IMR-90 (cell line): ENCODE measurements around the gene SKIC8. TPM values are rescaled to one million over a fixed set of nuclear protein-coding genes. Genes with fewer than 3 reads are reported as not detected.

Experiments used
- ATAC-seq: fragments of 200-7000 bp; cut with Tn5 transposase; 2 replicates; pipeline ENCODE4 v1.9.1; 2020; ENCODE audit warnings: low read depth, mild to moderate bottlenecking, moderate library complexity
- BruUV-seq: library from RNA; stranded (reverse); fragments of 400-500 nt; replicated peaks from 2 replicates; lab custom pipeline; 2021; lab: Mats Ljungman, UMichigan
- CTCF ChIA-PET: fragments of 300-600 bp; formaldehyde crosslinking; extraction: SDS; loops from one replicate; lab custom pipeline; 2021; ENCODE audit warnings: antibody characterized with exemption; lab: Yijun Ruan, JAX
- POLR2A ChIA-PET: fragments of 300-600 bp; sonication (Branson Sonifier 250); formaldehyde crosslinking; loops from one replicate; lab custom pipeline; 2022; ENCODE audit warnings: antibody characterized with exemption; ENCODE audit not compliant: unreplicated experiment; lab: Charles Lee
- DNase-seq: peaks from one replicate; pipeline ENCODE4 v3.0.0; 2013
- H2AFZ ChIP-seq: replicated peaks from 2 replicates; pipeline ENCODE3; 2013; ENCODE audit warnings: low read length, mild to moderate bottlenecking; ENCODE audit not compliant: poor library complexity
- H2AK5ac ChIP-seq: 2 replicates; pipeline ENCODE4 v1.6.1; 2013; ENCODE audit warnings: low read depth, low read length, inconsistent platforms
- H2AK9ac ChIP-seq: replicated peaks from 2 replicates; pipeline ENCODE3; 2013; ENCODE audit warnings: mild to moderate bottlenecking, low read depth, low read length, moderate library complexity; ENCODE audit not compliant: poor library complexity
- H2BK120ac ChIP-seq: 2 replicates; pipeline ENCODE4 v1.6.1; 2013; ENCODE audit warnings: low read depth, low read length, inconsistent platforms
- H2BK15ac ChIP-seq: 3 replicates; pipeline ENCODE4 v1.6.1; 2013; ENCODE audit warnings: low read depth, low read length, inconsistent platforms
- H2BK20ac ChIP-seq: 2 replicates; pipeline ENCODE4 v1.6.1; 2013; ENCODE audit warnings: low read depth, mild to moderate bottlenecking, inconsistent platforms, low read length, moderate library complexity
- H2BK5ac ChIP-seq: 2 replicates; pipeline ENCODE4 v1.6.1; 2013; ENCODE audit warnings: mild to moderate bottlenecking, low read depth, low read length, inconsistent platforms; ENCODE audit not compliant: poor library complexity, severe bottlenecking
- H3K14ac ChIP-seq: replicated peaks from 2 replicates; pipeline ENCODE4 v1.6.1; 2013; ENCODE audit warnings: low read depth, low read length, inconsistent platforms
- H3K18ac ChIP-seq: 2 replicates; pipeline ENCODE4 v1.6.1; 2013; ENCODE audit warnings: low read depth, low read length, control low read depth
- H3K23ac ChIP-seq: 2 replicates; pipeline ENCODE4 v1.6.1; 2013; ENCODE audit warnings: low read depth, low read length, inconsistent platforms
- H3K27ac ChIP-seq: 2 replicates; pipeline ENCODE4 v1.5.1; 2013; ENCODE audit warnings: mild to moderate bottlenecking, control low read depth, low read length; ENCODE audit not compliant: insufficient read depth
- H3K27me3 ChIP-seq: 2 replicates; pipeline ENCODE4 v1.6.1; 2013; ENCODE audit warnings: low read length; ENCODE audit not compliant: control insufficient read depth, insufficient read depth
- H3K36me3 ChIP-seq: 2 replicates; pipeline ENCODE4 v1.6.1; 2013; ENCODE audit warnings: low read length, mixed read lengths; ENCODE audit not compliant: control insufficient read depth, insufficient read depth
- H3K4ac ChIP-seq: 2 replicates; pipeline ENCODE4 v1.6.1; 2013; ENCODE audit warnings: low read depth, low read length, inconsistent platforms
- H3K4me1 ChIP-seq: 2 replicates; pipeline ENCODE4 v1.6.1; 2013; ENCODE audit warnings: low read length, mixed read lengths; ENCODE audit not compliant: control insufficient read depth, insufficient read depth
- H3K4me2 ChIP-seq: 2 replicates; pipeline ENCODE4 v1.6.1; 2013; ENCODE audit warnings: low read depth, mild to moderate bottlenecking, control low read depth, low read length, moderate library complexity
- H3K4me3 ChIP-seq: 2 replicates; pipeline ENCODE4 v1.5.1; 2013; ENCODE audit warnings: low read depth, mild to moderate bottlenecking, control low read depth, low read length, moderate library complexity; ENCODE audit not compliant: insufficient read depth
- H3K56ac ChIP-seq: 2 replicates; pipeline ENCODE4 v1.6.1; 2013; ENCODE audit warnings: low read length, inconsistent platforms; ENCODE audit not compliant: insufficient read depth; ENCODE audit errors: extremely low read depth
- H3K79me1 ChIP-seq, 2 experiments: 2 replicates each; pipeline ENCODE4 v1.6.1; 2013; ENCODE audit warnings: low read length in 2 of 2, inconsistent platforms in 1 of 2, low read depth in 1 of 2
- H3K9ac ChIP-seq: 2 replicates; pipeline ENCODE4 v1.6.1; 2013; ENCODE audit warnings: low read depth, low read length, control low read depth
- H3K9me1 ChIP-seq: 2 replicates; pipeline ENCODE4 v1.6.1; 2013; ENCODE audit warnings: low read length, inconsistent platforms; ENCODE audit not compliant: insufficient read depth
- H3K9me3 ChIP-seq: 2 replicates; pipeline ENCODE4 v1.6.1; 2013; ENCODE audit warnings: low read length; ENCODE audit not compliant: control insufficient read depth, insufficient read depth
- H4K20me1 ChIP-seq: 2 replicates; pipeline ENCODE4 v1.6.1; 2013; ENCODE audit warnings: low read length, inconsistent platforms; ENCODE audit not compliant: insufficient read depth
- H4K5ac ChIP-seq: 2 replicates; pipeline ENCODE4 v1.6.1; 2013; ENCODE audit warnings: mild to moderate bottlenecking, low read depth, low read length, control low read depth
- H4K8ac ChIP-seq, 2 experiments: 2 replicates each; pipeline ENCODE4 v1.6.1; 2013; ENCODE audit warnings: low read depth in 2 of 2, low read length in 2 of 2, control low read depth in 1 of 2, inconsistent platforms in 1 of 2
- H4K91ac ChIP-seq: 2 replicates; pipeline ENCODE4 v1.6.1; 2013; ENCODE audit warnings: low read depth, low read length, inconsistent platforms; ENCODE audit not compliant: insufficient read depth
- BHLHE40 ChIP-seq: fragments of 150-350 bp; IDR thresholded peaks from 2 replicates; pipeline ENCODE4 v1.6.1; 2016; ENCODE audit warnings: mild to moderate bottlenecking, low read depth, low read length
- CEBPB ChIP-seq: IDR thresholded peaks from 2 replicates; pipeline ENCODE4 v1.6.1; 2012; ENCODE audit warnings: low read depth, low read length, improper control_type of control experiment
- CHD1 ChIP-seq: IDR thresholded peaks from 2 replicates; pipeline ENCODE4 v1.6.1; 2012; ENCODE audit warnings: low read depth, low read length, improper control_type of control experiment
- FOS ChIP-seq: fragments of 150-350 bp; IDR thresholded peaks from 2 replicates; pipeline ENCODE4 v1.6.1; 2016; ENCODE audit warnings: low read depth, low read length
- MAFK ChIP-seq: IDR thresholded peaks from 2 replicates; pipeline ENCODE4 v1.6.1; 2012; ENCODE audit warnings: low read depth, low read length, improper control_type of control experiment
- MXI1 ChIP-seq: IDR thresholded peaks from 2 replicates; pipeline ENCODE4 v1.6.1; 2012; ENCODE audit warnings: low read depth, mild to moderate bottlenecking, low read length, moderate library complexity, borderline replicate concordance
- NFE2L2 ChIP-seq: fragments of 150-350 bp; IDR thresholded peaks from 2 replicates; pipeline ENCODE4 v1.6.1; 2016; ENCODE audit warnings: low read depth, mild to moderate bottlenecking, low read length
- POLR2A ChIP-seq: IDR thresholded peaks from 2 replicates; pipeline ENCODE4 v1.6.1; 2012; ENCODE audit warnings: mild to moderate bottlenecking, low read depth, low read length
- RAD21 ChIP-seq: IDR thresholded peaks from 2 replicates; pipeline ENCODE4 v1.6.1; 2012; ENCODE audit warnings: low read length, improper control_type of control experiment
- SMC3 ChIP-seq: fragments of 150-350 bp; IDR thresholded peaks from 2 replicates; pipeline ENCODE4 v1.6.1; 2016; ENCODE audit warnings: low read depth, mild to moderate bottlenecking, antibody characterized with exemption, low read length, moderate library complexity
- WGBS, 2 experiments: methylation state at CpG; one replicate each; pipeline versions ENCODE4 v1.1.5 to v1.1.7; 2013; ENCODE audit warnings: missing lambda C conversion rate in 2 of 2; ENCODE audit not compliant: insufficient read length in 1 of 2; ENCODE audit errors: extremely low coverage in 2 of 2; 5-methylcytosine and 5-hydroxymethylcytosine counted together
- dilution Hi-C: fragments of 300-500 bp; cut with HindIII; formaldehyde crosslinking; loops from one replicate; pipeline ENCODE4 v1.14.3; 2018; ENCODE audit warnings: low sequenced_read_pairs; ENCODE audit not compliant: unreplicated experiment
- in situ Hi-C: fragments of 300-500 bp; cut with MboI; formaldehyde crosslinking; loops from 3 replicates; pipeline ENCODE4 v1.14.3; 2019; ENCODE audit warnings: low sequenced_read_pairs, inconsistent platforms, mixed read lengths
- intact Hi-C: fragments of 100-400 bp; cut with micrococcal nuclease; formaldehyde crosslinking; loops from 2 replicates; pipeline ENCODE4 v1.10.0; 2022
- polyA plus RNA-seq, 3 experiments: library from polyadenylated mRNA; depleted of rRNA; stranded (reverse); fragments of >200 nt; gene quantifications; 2 replicates each; pipeline ENCODE4 v1.2.3, GENCODE V29; 2012; ENCODE audit warnings: low replicate concordance in 1 of 3
- total RNA-seq: library from RNA; depleted of rRNA; stranded (reverse); fragments of >200 nt; gene quantifications from 2 replicates; pipeline ENCODE4 v1.2.3, GENCODE V29; 2012
- TF ChIP-seq, protein P1 (sequence below): fragments of 150-350 bp; IDR thresholded peaks from 2 replicates; pipeline ENCODE4 v1.6.1; 2016; ENCODE audit warnings: low read depth, mild to moderate bottlenecking, low read length, moderate library complexity, borderline replicate concordance
- TF ChIP-seq, protein P2 (sequence below): conservative IDR thresholded peaks from 2 replicates; pipeline ENCODE4 v1.5.1; 2012; ENCODE audit warnings: mild to moderate bottlenecking, low read depth, low read length, improper control_type of control experiment
- TF ChIP-seq, protein P3 (sequence below): fragments of 150-350 bp; IDR thresholded peaks from 2 replicates; pipeline ENCODE4 v1.6.1; 2017; ENCODE audit warnings: mild to moderate bottlenecking, antibody characterized with exemption, low read length, low read depth

SKIC8 gene
- total and polyA plus RNA-seq, 2 of the 4 experiments (the other 2 are of a cell fraction), result 72.2 to 124 TPM

DNA sequence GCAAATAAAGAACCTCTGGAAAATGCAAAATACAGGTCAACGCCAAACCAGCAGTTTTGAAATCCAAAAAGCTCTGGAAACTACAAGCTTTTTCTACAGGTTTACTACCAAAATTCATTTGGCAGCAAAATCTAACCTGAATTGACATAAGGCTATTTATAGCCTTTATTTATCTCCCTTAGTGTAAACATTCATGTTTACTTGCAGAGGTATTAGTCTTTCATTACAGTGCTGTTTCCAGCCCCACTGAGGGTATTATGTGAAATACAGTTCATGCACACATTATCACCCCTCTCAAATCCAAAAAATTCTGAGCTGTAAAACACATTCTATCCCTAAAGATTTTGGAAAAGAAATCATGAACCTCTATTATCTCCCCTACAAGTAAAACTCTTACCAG lies 7.2 kb downstream of the SKIC8 start:
- H2BK120ac ChIP-seq, result no peak overlapping the region
- no peaks in the 10 kb centered on the region for H3K9me3 ChIP-seq
- no peak overlapping the region for H3K4me3 ChIP-seq
- H2AFZ ChIP-seq, result no peak overlapping the region
- H2BK20ac ChIP-seq, result no peak overlapping the region
- peaks cover 34% of the 10 kb centered on the region for H3K36me3 ChIP-seq
- H3K9ac ChIP-seq, result no peak overlapping the region
- no CpG with 5 or more reads among the region's 1 CpG for WGBS, 2 experiments
- peaks cover 12 to 43% of the 10 kb centered on the region in 2 experiments for H3K79me1 ChIP-seq
- no peak overlapping the region for H2AK9ac ChIP-seq
- dilution Hi-C loops, result no loop called here
- no peak overlapping the region for H3K18ac ChIP-seq
- intact Hi-C loops, result no loop called here
- no peak overlapping the region for H4K91ac ChIP-seq
- H2AK5ac ChIP-seq, result no peak overlapping the region
- H3K9me1 ChIP-seq, result peaks cover 10% of the 10 kb centered on the region
- no peaks in the 10 kb centered on the region for H3K4me1 ChIP-seq
- H3K4ac ChIP-seq, result no peak overlapping the region
- no TSS peak for BruUV-seq
- no peak overlapping the region for H3K14ac ChIP-seq
- no peak overlapping the region for H4K5ac ChIP-seq
- H3K27me3 ChIP-seq, result no peaks in the 10 kb centered on the region
- H4K8ac ChIP-seq, result no peak overlapping the region
- ATAC-seq (no peak), DNase-seq (no peak)
- H3K56ac ChIP-seq, result no peak overlapping the region
- no peak overlapping the region for H3K23ac ChIP-seq
- TF ChIP-seq, protein P1, sequence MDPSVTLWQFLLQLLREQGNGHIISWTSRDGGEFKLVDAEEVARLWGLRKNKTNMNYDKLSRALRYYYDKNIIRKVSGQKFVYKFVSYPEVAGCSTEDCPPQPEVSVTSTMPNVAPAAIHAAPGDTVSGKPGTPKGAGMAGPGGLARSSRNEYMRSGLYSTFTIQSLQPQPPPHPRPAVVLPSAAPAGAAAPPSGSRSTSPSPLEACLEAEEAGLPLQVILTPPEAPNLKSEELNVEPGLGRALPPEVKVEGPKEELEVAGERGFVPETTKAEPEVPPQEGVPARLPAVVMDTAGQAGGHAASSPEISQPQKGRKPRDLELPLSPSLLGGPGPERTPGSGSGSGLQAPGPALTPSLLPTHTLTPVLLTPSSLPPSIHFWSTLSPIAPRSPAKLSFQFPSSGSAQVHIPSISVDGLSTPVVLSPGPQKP, result no peak
- TF ChIP-seq BHLHE40 (no peak), CEBPB (no peak), RAD21 (no peak), MAFK (no peak), MXI1 (no peak), NFE2L2 (no peak), SMC3 (no peak), FOS (no peak), POLR2A (no peak), CHD1 (no peak)
- TF ChIP-seq, protein P2, sequence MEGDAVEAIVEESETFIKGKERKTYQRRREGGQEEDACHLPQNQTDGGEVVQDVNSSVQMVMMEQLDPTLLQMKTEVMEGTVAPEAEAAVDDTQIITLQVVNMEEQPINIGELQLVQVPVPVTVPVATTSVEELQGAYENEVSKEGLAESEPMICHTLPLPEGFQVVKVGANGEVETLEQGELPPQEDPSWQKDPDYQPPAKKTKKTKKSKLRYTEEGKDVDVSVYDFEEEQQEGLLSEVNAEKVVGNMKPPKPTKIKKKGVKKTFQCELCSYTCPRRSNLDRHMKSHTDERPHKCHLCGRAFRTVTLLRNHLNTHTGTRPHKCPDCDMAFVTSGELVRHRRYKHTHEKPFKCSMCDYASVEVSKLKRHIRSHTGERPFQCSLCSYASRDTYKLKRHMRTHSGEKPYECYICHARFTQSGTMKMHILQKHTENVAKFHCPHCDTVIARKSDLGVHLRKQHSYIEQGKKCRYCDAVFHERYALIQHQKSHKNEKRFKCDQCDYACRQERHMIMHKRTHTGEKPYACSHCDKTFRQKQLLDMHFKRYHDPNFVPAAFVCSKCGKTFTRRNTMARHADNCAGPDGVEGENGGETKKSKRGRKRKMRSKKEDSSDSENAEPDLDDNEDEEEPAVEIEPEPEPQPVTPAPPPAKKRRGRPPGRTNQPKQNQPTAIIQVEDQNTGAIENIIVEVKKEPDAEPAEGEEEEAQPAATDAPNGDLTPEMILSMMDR, result no peak
- TF ChIP-seq, protein P3, sequence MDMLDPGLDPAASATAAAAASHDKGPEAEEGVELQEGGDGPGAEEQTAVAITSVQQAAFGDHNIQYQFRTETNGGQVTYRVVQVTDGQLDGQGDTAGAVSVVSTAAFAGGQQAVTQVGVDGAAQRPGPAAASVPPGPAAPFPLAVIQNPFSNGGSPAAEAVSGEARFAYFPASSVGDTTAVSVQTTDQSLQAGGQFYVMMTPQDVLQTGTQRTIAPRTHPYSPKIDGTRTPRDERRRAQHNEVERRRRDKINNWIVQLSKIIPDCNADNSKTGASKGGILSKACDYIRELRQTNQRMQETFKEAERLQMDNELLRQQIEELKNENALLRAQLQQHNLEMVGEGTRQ, result no peak
- no peak overlapping the region for H3K4me2 ChIP-seq
- in situ Hi-C loops, result no loop called here
- POLR2A ChIA-PET, result no interaction called here
- H3K27ac ChIP-seq, result no peak overlapping the region
- CTCF ChIA-PET, result no interaction called here
- no peak overlapping the region for H2BK15ac ChIP-seq
- no peaks in the 10 kb centered on the region for H4K20me1 ChIP-seq
- no peak overlapping the region for H2BK5ac ChIP-seq
